ENCODE measurements around the gene MBD6. TPM values are rescaled to one million over a fixed set of nuclear protein-coding genes. Genes with fewer than 3 reads are reported as not detected.

MBD6 gene
- total and polyA plus RNA-seq, 2 experiments from 2014 or later, result 14.1 to 36.9 TPM

GRCh38 chr12:57528176-57528575 is 5.6 kb downstream of the MBD6 start:
- no peak for DNase-seq (ENCODE audit: low read depth in 1 of 2, low spot score in 1 of 2)
- peaks cover 14% of the 10 kb centered on the region for H3K4me1 ChIP-seq (ENCODE audit: low read depth)

GRCh38 chr12:57528831-57529555 is 6.4 kb downstream of the MBD6 start:
- Histone ChIP-seq H3K27me3 (no peaks in the 10 kb centered on the region), H3K27ac (peak overlapping the region; percentile 48), H3K9me3 (ENCODE audit: low read depth) (no peaks in the 10 kb centered on the region), H3K4me3 (no peak overlapping the region), H3K36me3 (peaks cover 55% of the 10 kb centered on the region), H3K4me1 (ENCODE audit: low read depth) (peaks cover 10% of the 10 kb centered on the region)
- no peak for TF ChIP-seq CTCF (IDR thresholded peaks at IDR 0.05; ENCODE audit: low read depth, low read length)
- no peak for DNase-seq (ENCODE audit: low read depth in 1 of 2, low spot score in 1 of 2)

More at GRCh38 chr12:57528176-57528575, 5.6 kb downstream of the MBD6 start:
- Histone ChIP-seq H3K4me3 (no peak overlapping the region), H3K27me3 (no peaks in the 10 kb centered on the region), H3K27ac (no peak overlapping the region), H3K36me3 (peaks cover 50% of the 10 kb centered on the region), H3K9me3 (ENCODE audit: low read depth) (no peaks in the 10 kb centered on the region)
- no peak for TF ChIP-seq CTCF (IDR thresholded peaks at IDR 0.05; ENCODE audit: low read depth, low read length)

- Histone ChIP-seq H3K4me3 (no peak overlapping the region), H3K27me3 (no peaks in the 10 kb centered on the region), H3K27ac (peak overlapping the region; percentile 55), H3K9me3 (ENCODE audit: low read depth) (no peaks in the 10 kb centered on the region), H3K4me1 (ENCODE audit: low read depth) (peaks cover 1% of the 10 kb centered on the region), H3K36me3 (peaks cover 63% of the 10 kb centered on the region)
- TF ChIP-seq CTCF (IDR thresholded peaks at IDR 0.05; ENCODE audit: low read depth, low read length), result no peak
- DNase-seq (ENCODE audit: low read depth in 1 of 2, low spot score in 1 of 2), result peak in 1 of 2 donors; percentile 11
Measured at GRCh38 chr12:57529831-57530230, 7.2 kb downstream of the MBD6 start.

- no peak for DNase-seq (ENCODE audit: low read depth in 1 of 2, low spot score in 1 of 2)
- H3K4me3 ChIP-seq, result no peak overlapping the region
- H3K9me3 ChIP-seq (ENCODE audit: low read depth), result no peaks in the 10 kb centered on the region
- peaks cover 68% of the 10 kb centered on the region for H3K36me3 ChIP-seq
- H3K4me1 ChIP-seq (ENCODE audit: low read depth), result no peaks in the 10 kb centered on the region
- TF ChIP-seq CTCF (IDR thresholded peaks at IDR 0.05; ENCODE audit: low read depth, low read length), result no peak
- H3K27ac ChIP-seq, result peak overlapping the region; percentile 55
- no peaks in the 10 kb centered on the region for H3K27me3 ChIP-seq
Measured at GRCh38 chr12:57530396-57531142, 7.9 kb downstream of the MBD6 start.

- no peak overlapping the region for H3K4me3 ChIP-seq
- no peaks in the 10 kb centered on the region for H3K4me1 ChIP-seq (ENCODE audit: low read depth)
- H3K36me3 ChIP-seq, result peaks cover 68% of the 10 kb centered on the region
- H3K27ac ChIP-seq, result peak overlapping the region; percentile 13
- no peak for DNase-seq (ENCODE audit: low read depth in 1 of 2, low spot score in 1 of 2)
- H3K9me3 ChIP-seq (ENCODE audit: low read depth), result no peaks in the 10 kb centered on the region
- no peak for TF ChIP-seq CTCF (IDR thresholded peaks at IDR 0.05; ENCODE audit: low read depth, low read length)
- H3K27me3 ChIP-seq, result no peaks in the 10 kb centered on the region
Measured at GRCh38 chr12:57531836-57532235, 9.2 kb downstream of the MBD6 start.

Measured in cardiac muscle cell (in vitro differentiated cells and primary cell).